ENCODE data around the gene CYS1.
"Not testable (repeated sequence)": the region's sequence is repeated elsewhere in the genome, so short reads cannot be mapped to it uniquely, and the experiment has no call there.

The CYS1 gene

GRCh38 chr2:10028988-10029874 is 51.0 kb downstream of the CYS1 start:
- DNase-seq = no peak

GRCh38 chr2:10028407-10028987 is 51.7 kb downstream of the CYS1 start:
- no peak for DNase-seq

DNA sequence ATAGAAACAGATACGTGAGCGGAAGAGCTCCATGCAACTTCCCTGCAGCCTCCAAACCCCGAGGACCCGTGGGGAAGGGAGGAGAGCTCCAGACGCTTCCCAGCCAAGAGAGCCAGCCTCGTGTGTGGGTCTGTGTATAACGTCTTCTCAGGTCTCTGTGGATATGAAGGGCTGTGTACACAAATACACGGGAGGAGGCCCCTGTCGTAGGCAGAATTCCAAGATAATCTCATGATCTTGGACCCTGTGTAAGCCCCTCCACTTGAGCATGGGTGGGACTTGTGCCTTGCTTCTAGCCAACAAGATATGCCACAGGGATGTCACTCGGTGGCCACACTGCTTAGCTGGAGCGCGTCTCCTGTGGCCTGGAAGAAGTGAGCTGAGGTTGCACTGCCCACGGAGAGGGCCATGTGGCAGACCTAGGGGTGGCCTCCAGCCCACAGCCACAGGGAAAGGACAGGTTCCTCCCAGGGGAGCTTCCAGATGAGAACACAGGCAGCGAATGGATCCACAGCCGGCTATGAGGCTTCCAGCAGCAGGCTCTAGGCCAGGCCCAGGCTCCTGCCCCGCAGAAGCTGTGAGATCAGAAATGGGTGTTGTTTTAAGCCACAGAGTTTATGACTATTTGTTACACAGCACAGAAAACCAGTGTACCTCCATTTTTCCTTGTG is 52.4 kb downstream of the CYS1 start:
- no peak for DNase-seq

- DNase-seq = no peak
Measured at GRCh38 chr2:10026940-10027569, 53.2 kb downstream of the CYS1 start.

DNA sequence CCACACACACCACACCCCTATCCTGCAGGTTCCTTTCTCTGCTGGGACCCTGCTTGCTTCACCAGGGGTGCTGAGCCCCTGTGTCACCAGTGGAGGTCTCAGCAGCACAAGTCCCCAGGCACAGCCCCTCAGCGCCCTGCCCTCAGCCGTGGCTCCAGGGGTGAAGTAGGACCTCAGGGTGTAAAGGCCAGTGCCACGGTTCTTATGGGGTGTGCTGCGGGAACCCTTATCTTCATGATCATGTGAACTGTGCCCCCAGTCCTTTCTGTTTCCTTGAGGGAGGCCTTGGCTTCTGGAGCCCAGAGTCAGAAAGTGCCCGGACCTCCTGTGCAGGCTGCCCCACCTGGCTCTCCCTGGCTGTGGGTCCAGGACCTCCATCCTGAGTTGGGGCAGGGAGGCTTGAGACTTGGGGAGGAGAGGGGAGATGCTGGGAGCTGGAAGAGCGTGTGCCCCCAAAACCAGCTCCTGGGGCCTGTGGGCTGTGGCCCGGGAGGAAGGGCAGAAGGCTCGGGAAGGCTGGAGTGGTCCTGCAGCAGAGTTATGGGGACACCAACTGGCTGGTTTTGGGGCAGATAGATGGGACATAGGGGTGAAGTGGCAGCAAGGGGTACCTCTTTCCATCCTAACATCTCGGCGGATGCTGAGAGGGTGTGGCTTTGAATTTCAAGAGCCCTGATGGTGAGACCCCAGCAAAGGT is 57.1 kb downstream of the CYS1 start:
- DNase-seq = no peak

DNA sequence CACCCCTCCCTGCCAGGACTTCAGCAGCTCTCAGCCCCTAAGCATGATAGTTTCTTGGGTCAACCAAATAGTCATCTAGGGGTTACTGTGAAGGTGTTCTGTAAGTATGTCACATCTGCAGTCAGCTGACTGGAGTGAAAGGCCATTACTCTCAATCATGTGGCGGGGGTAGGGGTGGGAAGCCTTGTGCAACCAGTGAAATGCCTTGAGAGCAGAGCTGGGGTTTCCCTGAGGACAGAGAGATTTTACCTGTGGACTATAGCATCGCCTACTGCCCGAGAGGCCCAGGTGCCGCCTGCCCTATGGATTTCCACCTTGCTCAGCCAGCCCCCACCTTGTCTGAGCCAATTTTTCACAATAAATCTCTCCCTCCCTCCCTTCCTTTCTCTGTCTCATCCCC is 57.8 kb downstream of the CYS1 start:
- DNase-seq = no peak

DNA sequence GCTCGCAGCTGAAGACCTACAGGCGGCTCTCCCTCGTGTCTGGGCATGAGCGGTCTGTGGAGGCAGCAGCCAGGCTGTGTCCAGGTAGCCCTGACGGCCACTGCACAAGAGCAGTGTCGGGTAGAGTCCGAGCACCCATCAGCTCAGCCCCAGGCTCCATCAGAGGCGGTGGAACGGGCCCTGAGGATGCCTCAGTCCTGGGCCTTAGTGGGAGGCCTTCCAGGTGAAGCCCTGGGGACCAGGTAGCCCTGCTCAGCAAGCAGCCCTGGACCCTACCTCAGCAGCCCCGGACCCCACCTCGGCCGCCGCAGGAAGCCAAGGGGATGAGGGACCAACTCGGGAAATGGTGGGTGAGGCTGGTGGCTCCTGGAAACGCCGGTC is 58.2 kb downstream of the CYS1 start:
- DNase-seq = no peak

DNA sequence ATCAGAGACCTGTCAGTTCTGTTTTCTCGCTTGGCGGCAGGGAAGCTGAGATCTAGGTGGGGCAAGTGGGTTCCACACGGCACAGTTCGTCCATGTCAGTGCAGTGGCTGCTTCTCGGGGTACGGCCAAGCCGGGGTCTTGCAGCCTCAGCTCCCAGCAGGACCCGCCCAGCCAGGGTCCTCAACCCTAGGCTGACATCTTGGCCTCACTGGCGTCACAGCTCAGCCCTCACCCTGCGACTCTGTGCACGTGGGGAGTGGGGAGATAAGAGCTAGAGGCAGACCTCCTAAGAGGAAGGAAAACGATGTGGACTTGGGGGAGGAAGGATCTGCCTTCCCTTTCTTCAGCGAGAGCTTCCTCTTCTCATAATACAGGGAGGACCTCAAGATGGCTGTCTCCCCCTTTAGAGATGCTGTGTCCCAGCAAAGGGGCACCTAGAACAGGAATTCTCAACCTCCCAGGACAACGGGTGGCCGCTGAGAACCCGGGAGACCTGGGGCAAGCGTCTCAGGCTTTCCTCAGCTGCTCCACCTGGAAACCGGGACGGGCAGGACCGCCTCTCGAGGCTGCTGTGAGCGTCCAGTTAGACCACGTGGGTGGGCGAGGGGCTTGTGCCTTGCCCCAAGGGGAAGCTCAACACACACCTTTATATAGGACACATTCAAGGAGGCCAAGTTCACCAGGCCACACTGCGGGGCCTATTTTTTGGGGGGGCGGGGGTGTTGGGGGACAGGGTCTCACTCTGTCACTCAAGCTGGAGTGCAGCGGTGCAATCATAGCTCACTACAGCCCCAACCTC is 60.4 kb downstream of the CYS1 start:
- DNase-seq = no peak

- DNase-seq = no peak
Measured at GRCh38 chr2:10019174-10019573, 61.0 kb downstream of the CYS1 start.

DNA sequence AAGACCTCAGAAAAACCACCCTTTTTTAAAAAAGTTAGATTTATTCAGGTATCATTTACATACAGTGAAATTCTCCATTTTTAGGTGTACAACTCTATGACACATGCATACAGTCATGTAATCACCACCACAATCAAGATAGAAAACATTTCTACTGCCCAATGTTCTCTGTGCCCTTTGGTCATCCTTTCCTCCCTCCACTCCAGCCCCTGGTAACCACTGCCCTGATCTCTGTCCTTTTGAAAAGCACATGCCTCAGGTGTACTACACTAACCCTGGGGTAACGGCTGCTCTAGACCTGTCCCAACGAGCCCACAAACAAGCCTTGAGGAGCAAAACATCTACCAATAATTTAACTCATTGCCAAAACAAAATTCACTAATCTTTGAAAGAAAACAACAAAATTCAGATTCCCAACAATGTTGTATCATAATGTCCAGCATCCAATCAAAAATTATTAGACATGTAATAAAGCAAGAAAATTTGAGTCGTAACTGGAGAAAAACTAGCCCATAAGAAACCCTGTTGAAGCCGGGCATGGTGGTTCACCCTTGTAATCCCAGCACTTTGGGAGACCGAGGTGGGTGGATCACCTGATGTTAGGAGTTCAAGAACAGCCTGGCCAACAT is 62.8 kb downstream of the CYS1 start:
- no peak for DNase-seq

DNA sequence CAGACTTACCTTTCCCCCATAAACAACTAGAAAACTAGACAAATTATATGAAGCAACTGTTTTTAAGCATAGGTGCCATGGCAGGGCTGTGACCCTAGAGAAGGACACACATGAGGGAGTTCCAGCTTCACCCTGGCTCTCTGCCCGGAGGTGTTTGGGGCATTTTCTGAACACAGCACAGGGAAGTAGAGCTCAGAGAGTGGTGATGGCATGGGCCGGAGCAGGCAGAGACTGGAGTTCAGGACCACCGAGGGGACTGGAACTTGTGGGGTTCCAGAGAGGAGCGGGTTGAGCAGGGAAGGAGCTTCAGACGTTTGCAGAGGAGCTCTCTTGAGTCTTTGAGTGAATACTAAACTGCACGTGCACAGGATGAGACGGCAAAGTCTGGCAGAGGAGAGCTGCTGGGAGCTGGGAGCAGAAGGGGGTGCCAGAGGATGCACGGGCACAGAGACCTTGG is 63.4 kb downstream of the CYS1 start:
- DNase-seq = no peak

DNA sequence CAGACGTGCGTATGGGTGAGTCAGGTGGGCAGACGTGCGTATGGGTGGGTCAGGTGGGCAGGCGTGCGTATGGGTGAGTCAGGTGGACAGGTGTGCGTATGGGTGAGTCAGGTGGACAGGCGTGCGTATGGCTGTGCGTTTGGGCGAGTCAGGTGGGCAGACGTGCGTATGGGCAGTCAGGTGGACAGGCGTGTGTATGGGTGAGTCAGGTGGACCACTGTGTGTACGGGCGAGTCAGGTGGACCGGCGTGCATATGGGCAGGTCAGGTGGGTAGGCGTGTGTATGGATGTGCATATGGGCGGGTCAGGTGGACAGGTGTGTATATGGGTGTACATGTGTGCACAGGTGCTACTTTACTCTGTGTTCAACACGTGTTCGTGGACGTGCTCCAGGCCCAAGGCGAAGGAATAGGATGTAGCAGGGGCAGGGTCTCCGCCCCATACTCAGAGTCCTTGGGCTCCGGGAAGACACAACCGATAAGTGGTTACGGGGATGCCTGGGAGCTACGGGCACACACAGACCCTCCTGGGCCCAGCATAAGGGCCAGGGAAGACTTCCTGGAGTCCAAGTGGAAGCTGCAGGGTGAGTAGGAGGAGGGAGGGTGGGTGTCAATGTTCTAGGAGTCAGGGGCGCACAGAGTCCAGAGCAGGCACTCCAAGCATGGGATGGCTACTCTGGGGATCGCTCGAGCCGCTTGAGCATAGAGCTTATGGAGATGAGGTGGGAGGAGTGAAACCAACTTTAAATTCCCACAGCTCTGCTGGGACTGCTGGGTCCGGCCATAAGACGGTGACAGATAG is 64.0 kb downstream of the CYS1 start:
- DNase-seq = no peak

- DNase-seq = not testable (repeated sequence)
Measured at GRCh38 chr2:10015376-10015989, 64.7 kb downstream of the CYS1 start.

DNA sequence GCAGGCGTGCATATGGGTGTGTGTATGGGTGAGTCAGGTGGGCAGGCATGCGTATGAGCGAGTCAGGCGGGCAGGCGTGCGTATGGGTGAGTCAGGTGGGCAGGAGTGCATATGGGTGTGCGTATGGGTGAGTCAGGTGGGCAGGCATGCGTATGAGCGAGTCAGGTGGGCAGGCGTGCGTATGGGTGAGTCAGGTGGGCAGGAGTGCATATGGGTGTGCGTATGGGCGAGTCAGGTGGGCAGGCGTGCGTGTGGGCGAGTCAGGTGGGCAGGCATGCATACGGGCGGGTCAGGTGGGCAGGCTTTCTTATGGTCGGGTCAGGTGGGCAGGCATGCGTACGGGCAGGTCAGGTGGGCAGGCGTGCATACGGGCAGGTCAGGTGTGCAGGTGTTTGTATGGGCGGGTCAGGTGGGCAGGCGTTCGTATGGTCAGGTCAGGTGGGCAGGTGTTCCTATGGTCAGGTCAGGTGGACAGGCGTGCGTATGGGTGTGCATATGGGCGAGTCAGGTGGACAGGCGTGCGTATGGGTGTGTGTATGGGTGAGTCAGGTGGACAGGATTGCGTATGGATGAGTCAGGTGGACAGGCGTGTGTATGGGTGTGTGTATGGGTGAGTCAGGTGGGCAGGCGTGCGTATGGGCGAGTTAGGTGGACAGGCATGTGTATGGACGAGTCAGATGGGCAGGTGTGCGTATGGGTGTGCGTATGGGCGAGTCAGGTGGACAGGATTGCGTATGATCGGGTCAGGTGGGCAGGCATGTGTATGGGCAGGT is 65.6 kb downstream of the CYS1 start:
- DNase-seq = no peak

DNA sequence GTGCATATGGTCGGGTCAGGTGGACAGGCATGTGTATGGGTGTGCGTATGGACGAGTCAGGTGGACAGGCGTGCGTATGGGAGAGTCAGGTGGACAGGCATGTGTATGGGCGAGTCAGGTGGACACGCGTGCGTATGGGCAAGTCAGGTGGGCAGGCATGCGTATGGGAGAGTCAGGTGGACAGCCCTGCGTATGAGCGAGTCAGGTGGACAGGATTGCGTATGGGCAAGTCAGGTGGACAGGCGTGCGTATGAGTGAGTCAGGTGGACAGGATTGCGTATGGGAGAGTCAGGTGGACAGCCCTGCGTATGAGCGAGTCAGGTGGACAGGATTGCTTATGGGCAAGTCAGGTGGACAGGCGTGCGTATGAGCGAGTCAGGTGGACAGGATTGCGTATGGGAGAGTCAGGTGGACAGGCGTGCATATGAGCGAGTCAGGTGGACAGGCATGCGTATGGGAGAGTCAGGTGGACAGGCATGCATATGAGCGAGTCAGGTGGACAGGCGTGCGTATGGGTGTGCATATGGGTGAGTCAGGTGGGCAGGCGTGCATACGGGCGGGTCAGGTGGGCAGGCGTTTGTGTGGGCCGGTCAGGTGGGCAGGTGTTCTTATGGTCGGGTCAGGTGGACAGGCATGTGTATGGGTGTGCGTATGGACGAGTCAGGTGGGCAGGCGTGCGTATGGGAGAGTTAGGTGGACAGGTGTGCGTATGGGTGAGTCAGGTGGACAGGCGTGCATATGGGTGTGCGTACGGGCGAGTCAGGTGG is 66.4 kb downstream of the CYS1 start:
- DNase-seq = not testable (repeated sequence)

- DNase-seq = no peak
Measured at GRCh38 chr2:10012963-10013461, 67.2 kb downstream of the CYS1 start.

DNA sequence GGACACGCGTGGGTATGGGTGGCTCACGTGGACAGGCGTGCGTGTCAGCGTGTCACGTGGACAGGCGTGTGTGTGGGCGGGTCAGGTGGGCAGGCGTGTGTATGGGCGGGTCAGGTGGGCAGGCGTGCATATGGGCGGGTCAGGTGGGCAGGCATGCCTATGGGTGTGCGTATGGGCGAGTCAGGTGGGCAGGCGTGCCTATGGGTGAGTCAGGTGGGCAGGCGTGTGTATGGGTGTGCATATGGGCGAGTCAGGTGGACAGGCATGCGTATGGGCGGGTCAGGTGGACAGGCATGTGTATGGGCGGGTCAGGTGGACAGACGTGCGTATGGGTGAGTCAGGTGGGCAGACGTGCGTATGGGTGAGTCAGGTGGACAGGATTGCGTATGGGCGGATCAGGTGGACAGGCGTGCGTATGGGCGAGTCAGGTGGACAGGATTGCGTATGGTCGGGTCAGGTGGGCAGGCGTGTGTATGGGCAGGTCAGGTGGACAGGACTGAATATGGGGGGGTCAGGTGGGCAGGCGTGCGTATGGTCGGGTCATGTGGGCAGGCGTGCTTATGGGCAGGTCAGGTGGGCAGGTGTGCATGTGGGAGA is 67.7 kb downstream of the CYS1 start:
- DNase-seq = not testable (repeated sequence)
